IPS DF 4.7 (cell line): ENCODE data around the gene ZDHHC6.
"Not testable (repeated sequence)": the region's sequence is repeated elsewhere in the genome, so short reads cannot be mapped to it uniquely, and the experiment has no call there.

ENCODE experiments used
- DNase-seq: peaks from one replicate; pipeline ENCODE4 v3.0.0-alpha.2; 2013; ENCODE audit warnings: low spot score; ENCODE audit errors: extremely low read depth

ZDHHC6 gene, protein sequence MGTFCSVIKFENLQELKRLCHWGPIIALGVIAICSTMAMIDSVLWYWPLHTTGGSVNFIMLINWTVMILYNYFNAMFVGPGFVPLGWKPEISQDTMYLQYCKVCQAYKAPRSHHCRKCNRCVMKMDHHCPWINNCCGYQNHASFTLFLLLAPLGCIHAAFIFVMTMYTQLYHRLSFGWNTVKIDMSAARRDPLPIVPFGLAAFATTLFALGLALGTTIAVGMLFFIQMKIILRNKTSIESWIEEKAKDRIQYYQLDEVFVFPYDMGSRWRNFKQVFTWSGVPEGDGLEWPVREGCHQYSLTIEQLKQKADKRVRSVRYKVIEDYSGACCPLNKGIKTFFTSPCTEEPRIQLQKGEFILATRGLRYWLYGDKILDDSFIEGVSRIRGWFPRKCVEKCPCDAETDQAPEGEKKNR

DNA sequence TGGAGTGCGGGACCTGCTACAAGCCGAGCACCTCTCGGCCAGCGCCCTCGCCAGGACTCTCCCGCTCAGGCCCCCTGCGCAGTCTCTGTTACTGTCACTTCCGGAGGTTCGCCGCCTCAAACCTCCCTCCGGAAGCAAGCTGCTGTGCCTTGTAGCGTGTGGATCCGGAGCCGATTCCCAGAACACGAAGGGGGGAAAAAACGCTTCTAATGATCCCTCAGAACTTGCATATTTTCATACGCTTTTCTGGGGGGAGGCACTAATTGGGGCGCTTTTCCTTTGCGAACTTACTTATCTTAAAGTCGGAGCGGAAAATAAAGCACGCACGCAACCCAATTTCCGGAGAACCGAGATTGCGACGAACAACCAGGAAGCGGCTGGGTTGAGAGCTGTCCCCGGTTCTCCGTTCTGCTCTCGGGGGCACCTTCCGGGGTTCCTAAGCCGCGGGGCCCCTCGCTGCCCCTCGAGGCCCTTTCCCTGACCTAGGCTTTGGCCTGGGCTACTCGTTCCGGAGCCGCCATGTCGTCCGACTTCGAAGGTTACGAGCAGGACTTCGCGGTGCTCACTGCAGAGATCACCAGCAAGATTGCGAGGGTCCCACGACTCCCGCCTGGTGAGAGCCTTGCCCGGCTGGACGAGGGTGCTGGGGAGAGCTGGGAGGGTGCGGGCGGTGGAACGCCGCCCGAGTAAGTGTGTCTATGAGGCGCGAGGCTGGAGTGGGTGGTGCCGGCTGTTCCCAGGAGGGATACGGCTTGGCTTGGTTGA, at the start of gene ZDHHC6, which contains the start of gene VTI1A:
ZDHHC6 (minus strand) TSS at position 60 of the 765 bp plus-strand sequence. CDS start 1,478 bp downstream, outside the sequence.
VTI1A (plus strand) TSS at position 361 of the 765 bp plus-strand sequence; CDS start at position 520, 159 bp downstream.
- peak; percentile 28 for DNase-seq

DNA sequence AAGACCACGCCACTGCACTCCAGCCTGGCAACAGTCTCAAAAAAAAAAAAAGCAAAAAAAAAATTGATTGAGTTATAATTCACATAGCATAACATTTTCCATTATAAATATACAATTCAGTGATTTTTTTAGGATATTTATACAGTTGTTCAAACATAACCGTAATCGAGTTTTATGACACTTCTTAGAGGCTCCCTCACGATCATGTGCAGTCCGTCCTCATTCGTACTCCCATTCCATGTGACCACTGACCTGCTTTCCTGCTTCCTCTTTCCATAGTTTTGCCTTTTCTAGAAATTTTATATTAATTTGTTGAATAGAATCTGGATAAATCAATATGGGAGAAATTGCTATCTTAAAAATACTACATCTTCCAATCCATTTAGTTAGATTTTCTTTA, 46.0 kb upstream of the ZDHHC6 start:
- no peak for DNase-seq

DNA sequence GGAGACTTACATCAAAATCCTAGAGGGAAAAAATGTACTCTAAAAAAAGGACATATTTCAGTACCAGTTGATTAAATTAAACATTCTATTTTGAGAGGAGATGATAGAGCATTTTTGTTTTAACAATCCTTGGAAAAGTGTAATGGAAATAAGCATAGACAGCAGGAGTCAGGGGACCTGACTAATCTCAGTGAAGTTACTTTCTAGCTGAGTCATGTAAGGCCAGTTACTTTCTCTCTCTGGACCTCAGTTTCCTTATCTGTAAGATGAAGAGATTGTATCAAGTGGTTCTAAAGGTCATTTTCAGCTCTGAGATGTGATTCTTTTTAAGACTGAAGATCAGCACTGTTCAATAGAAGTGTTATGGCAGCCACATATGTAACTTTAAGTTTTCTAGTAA, 44.4 kb upstream of the ZDHHC6 start:
- no peak for DNase-seq

DNA sequence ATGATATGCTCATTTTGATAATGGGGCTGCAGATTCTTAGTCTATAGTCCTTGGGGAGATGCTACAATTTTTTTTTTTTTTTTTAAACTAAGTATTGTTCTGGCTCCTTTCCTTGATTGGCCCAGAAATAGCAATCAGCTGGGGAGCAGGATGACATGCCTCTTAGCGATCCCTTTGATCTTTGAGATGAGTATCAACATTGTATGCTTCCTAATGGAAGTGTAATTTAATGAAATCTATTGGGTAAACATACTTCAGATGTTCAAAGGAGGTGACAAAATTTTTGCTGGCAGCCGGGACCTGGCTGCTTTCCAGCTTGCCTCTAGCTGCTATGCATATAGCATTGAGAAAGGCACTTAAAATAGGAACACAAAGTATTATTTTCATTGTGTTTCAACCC, 43.8 kb upstream of the ZDHHC6 start:
- DNase-seq: no peak

DNA sequence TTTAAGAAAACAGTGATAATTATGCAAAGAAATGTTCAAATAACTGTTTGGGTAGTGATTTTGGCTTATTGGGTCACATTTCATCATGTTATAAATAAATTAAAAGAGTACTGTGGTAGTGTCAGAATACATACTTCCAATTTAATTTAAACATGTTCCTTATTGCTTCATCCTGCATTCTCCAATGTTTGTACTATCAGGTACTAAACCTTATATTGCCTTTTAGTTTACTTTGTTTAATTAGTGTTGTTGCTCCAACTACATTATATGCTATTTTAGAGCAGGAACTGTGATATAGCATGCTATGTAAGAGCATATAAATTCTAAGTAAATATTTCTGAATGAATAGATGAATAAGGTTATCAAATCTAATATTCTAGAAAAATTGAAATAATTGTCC, 41.2 kb upstream of the ZDHHC6 start:
- DNase-seq: no peak

DNA sequence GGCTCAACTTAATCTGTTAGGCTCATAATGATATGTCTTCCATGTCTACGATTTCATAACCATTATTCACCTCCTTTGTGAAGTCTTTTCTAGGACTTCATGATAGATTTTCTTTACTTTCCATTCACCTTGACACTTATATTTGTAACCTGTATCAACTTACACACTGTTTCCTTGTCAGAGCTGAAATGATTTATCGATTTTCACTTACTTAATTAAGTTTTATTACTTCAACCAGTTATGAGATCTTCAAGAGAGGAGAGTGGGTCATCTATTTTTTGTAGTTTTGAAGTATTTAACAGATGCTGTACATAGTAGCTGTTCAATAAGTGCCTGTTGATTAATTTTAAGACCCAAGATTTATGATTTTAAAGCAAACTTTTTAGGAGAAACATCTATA, 37.7 kb upstream of the ZDHHC6 start:
- DNase-seq: no peak

DNA sequence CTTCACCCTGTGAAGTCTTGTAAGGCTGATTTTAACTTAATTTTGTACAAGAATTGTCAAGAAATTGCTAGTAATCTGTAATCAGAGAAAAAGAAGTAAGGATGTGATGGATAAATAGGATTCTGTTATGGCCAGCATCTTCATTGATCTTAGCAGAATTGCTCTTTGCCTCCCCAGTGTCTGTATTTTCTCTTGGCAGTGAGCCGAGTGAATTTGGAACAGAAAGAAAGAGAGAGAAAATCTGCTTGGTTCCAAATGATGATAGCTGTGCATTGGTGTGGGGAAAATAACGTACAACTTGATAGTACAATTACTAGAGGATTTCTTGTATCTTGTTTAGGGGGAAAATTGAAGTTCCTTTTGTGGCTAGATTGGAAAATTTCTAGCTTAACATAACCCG, 34.9 kb upstream of the ZDHHC6 start:
- DNase-seq: no peak

DNA sequence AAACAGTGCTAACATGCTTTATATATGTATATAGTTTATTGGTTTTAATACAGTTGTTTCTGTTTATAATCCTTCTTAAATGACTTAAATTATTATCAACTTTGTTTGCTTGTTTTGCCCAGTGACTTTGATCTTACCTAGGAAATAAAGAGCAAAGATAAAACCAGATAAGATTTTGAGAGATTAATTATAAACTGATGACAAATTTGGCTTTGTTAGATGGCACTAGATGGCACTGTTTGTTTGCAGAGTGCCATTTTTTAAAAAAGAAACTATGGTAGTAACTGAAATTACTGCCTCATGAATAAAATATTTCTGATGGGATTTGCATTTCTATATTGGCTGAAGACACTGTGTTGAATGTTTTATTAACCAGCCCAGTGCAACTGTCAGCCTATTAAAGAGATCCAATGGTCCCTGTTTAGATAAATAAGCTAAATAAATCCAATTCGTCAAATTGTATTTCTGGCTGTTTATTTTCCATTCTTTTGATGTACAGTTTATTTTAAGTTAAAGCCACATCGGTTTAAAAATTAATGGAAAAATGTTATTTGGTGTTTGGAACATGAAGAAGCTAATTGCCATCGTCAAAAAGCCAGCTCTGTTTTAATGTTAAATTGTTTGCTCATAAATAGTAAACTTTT, 29.0 kb upstream of the ZDHHC6 start:
- DNase-seq: no peak

DNA sequence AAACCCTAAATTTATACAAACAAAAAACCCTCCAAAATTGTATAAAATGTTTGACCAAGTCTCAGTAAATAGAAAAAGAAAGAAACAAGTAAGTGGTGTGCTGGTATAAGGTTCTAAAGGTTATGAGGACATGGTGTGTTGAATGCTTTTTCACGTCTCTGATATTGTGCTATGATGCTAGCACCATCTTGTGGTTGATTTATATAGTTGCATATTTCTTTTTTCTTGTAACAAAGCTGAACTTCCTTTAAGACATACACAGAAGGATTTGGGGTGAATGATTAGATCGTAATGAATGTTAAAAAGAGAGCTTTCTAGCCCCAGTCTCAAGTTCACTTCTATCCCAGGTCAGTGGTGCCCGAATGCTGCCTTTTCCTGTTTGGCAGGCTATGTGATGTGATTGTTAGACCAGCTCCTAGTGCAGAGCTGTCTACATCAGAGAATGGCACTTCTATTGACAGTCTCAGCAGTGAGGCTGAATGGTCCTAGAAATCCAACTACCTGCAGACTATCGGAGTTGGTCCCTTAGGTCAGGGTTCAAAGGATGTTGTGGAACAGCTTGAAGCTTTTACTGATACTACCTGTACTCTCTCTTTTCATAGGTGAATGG, 25.3 kb upstream of the ZDHHC6 start:
- DNase-seq: peak; percentile 11

DNA sequence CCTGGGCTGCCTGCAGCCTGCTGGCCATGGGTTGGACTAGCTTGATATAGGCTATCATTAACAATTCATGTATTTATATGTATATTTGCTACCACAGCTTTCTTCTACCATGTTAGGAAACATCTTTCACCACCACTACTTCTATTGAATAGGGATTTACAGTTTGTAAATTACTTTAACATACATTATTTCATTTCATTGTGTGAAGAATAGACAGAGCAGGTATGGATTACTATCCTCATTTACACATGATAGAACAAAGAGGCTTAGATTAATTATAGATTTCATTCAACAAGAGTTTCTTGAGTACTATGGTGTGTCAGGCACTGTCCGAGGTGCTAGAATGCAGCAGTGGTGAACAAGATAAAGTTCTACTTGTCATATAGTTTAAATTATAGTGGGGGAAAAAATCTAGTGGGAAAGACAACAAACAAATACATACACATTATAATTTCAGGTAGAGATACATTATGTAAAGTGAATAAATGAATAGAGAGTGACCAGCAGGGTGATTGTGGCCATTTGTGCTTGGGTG, 20.9 kb upstream of the ZDHHC6 start:
- DNase-seq: no peak

DNA sequence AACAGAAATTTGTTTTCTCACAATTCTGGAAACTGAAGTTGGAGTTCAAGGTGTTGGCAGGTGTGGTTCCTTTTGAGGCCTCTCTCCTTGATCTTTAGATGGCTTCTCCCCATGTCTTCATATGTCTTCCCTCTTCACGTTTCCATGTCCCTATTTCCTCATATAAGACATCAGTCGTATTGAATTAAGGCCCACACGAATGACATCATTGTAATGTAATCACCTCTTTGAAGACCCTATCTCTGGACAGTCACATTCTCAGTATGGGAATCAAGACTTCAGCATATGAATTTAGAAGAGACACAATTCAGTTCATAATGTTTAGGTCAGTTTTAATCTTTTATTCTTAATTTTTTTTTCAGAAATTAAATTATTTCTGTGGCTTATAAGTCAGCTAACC, 20.1 kb upstream of the ZDHHC6 start:
- DNase-seq: no peak

DNA sequence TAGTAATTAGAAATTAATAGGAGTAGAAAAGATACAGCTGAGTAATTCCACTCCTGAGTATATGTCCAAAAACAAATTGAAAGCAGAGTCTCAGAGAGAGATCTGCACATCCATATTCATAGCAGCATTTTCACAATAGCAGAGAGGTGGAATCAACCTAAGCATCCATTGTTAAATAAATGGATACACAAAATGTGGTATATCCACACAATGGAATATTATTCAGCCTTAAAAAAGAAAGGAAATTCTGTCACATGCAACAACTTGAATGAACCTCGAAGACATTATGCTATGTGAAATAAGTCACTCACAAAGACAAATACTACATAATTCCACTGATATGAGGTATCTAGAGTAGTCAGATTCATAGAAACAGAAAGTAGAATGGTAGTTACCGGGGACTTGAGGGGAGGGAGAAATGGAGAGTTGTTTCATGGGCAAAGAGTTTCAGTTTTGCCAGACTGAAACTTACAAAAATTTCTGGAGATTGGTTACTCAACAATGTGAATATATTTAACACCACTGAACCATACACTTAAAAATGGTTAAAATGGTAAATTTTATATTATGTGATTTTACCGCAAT, 18.7 kb upstream of the ZDHHC6 start:
- DNase-seq: no peak

DNA sequence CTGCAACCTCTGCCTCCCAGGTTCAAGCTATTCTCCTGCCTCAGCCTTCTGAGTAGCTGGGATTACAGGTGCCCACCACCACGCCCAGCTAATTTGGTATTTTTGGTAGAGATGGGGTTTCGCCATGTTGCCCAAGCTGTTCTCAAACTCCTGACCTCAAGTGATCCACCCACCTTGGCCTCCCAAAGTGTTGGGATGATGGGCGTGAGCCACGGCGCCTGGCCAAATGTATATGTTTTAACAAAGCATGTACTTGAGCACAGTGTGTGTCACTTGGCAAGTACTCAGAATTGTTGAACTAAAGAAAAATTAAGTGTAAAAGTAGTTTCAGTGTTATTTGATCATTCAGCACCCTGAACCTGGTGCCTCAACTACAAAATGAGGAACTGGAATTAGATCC, 17.4 kb upstream of the ZDHHC6 start:
- DNase-seq: not testable (repeated sequence)

DNA sequence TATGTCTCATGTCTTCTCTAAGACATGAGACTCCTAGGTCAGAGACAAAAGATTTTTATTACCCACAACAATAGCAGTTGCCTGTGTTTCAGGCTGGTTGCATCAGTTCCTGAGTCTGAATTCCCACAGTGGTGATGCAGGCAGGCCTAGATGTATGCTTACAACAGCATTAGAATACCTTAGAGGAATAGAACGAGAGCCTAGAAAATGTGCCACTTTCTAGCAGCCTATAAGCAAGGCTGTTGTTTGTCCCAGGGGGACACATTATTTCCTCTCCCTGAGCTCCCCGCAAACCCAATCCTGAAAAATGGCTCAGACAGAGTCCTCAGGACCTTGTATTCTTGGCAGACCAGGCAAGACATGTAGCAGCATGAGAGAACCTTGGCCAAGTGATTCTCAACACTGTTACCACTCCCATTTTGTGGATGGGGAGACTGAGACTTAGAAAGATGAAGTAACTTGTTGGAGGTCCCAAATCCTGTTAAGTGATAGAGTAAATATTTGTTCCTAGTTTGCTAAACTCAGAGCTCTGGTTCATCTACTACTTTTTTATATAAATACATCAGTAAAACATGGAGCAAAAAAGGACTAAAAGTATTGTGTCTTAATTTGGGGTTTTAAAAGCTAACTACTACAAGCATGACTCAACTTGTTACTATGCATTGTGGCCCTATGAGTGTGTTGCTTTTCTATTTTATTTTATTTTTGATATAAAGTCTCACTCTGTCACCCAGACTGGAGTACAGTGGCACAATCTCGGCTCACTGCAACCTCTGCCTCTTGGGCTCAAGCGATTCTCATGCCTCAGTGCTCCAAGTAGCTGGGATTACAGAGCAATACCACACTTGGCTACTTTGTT, 14.5 kb upstream of the ZDHHC6 start:
- no peak for DNase-seq

DNA sequence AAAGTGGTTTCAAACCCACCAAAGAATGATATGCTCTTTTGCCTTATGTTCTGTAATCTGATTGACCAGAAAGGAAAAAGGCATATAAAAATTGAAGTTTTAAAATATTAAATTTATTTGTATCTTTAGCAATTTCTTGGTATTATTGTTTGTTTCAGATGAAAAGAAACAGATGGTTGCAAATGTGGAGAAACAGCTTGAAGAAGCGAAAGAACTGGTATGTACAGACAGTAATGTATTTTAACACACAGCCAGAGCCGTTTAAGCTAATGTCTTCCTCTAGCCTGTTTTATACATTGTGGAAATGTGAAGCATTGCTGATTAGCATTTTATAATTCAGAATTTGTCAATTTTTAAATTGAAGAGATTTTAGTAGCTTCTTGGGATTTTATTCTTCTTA, 13.7 kb upstream of the ZDHHC6 start:
- no peak for DNase-seq

DNA sequence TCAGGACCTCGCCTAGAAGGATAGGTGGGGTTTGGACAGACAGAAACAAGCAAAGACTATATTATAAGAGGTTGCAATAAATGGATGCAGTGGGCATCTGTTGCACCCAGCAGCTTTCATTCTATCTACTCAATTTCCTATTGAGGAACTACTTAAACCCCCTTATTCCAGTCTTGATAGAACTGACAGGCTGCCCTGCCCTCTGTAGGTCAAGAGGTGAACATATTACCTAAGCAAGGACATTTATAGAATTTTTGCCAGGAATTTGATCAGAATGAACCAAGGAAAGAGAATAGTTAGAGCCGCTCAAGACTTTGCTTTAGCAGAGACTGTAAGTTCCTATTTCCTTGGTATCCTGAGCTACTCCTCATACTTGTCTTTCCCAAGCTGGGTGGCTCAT, 9.8 kb upstream of the ZDHHC6 start:
- DNase-seq: no peak

DNA sequence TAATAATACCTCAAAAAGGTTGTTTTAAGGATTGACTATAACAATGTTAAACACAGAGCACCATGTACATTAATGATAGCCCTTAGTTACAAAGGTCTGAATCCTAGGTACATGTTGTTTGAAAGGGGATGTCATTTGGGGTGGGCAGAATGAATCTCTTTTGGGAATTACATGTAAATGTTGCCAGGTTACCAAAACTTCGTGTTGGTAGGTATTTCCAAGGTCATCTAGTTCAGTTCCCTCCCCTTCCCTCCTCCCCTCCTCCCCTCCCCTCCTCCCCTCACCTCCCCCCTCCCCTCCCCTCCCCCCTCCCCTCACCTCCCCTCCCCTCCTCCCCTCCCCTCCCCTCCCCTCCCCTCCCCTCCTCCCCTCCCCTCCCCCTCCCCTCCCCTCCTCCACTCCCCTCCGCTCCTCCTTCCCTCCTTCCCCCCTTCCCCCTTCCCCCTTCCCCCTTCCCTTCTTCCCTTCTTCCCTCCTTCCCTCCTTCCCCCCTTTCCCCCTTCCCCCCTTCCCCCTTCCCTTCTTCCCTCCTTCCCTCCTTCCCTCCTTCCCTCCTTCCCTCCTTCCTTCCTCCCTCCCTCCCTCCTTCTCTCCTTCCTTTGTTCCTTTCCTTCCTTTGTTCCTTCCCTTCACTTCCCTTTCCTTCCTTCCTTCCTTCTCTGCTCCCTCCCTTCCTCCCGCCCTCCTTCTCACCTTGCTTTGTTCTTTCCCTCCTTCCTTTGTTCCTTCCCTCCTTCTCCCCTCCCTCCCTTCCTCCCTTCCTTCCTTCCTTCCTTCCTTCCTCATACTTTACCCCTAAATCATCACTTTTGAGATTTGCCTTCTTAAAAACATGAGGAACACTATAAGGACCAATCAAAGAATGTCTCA, 8.4 kb upstream of the ZDHHC6 start:
- DNase-seq: no peak

DNA sequence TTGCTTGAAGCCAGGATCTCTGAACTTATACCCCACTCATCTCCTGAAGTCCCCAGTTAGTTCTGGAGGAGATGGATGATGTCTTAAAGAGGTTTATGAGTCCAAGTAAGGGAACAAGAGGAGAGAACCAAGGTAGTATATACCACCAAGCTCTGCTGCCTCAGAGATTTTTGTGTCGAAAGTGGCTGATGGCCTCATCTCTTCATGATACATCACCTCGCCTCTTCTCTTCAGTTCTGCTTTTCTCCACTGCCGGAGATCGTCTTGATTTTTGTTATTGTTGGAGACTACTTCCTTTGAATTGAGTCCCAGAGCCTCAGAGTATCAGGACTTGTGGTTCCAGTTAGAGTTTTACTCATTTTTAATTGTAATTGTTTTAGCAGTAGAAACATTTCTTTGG, 2.2 kb upstream of the ZDHHC6 start:
- no peak for DNase-seq

DNA sequence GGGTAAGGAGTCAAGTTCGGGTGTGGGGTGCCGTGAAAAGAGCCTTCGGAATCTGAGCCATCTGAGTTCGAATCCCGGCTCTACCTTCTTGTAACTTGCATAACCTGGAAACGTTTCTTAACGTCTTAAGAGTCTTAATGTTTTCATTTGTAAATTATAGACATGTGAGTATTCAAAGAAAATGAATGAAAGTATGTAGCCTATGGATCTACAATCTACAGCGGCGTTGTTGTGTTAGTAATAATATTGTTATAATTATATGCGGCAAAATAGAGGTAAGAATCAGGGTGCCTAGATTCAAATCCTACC, 860 bp upstream of the ZDHHC6 start:
- no peak for DNase-seq
